NCI-H146 treated with DMSO at 0.1 percent for 48 hours (cell line): ENCODE results near the gene ACTBL2.
"Not testable (repeated sequence)": the region's sequence is repeated elsewhere in the genome, so short reads cannot be mapped to it uniquely, and the experiment has no call there.

Experiments
- DNase-seq: peaks from one replicate; lab custom pipeline; 2025; ENCODE audit not compliant: unreplicated experiment; lab: John Stamatoyannopoulos, UW

ACTBL2 gene

DNA sequence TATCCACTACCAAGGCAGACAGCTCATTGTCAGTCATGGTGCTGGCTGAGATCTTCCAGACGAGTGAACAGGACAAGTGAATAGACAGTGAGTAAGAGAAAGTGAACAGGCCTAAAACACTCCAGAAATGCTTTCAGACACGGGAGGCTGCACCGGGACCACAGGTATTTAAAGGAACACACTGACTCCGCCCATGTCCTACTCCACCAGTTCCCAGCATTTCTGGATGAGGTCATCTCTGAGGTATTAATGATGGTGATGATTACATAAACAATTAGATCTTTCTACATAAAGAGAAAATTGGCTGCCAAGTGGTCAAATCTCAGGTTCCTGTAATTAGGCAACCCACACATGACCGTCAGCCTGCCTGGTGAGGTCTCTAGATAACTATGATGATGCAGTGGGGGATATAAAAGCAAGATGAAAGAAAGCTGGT lies at the start of gene ACTBL2:
TSS of gene ACTBL2 (minus strand) at position 141 of the 436 bp plus-strand sequence. CDS start at position 37, 104 bp downstream.
- no peak for DNase-seq

DNA sequence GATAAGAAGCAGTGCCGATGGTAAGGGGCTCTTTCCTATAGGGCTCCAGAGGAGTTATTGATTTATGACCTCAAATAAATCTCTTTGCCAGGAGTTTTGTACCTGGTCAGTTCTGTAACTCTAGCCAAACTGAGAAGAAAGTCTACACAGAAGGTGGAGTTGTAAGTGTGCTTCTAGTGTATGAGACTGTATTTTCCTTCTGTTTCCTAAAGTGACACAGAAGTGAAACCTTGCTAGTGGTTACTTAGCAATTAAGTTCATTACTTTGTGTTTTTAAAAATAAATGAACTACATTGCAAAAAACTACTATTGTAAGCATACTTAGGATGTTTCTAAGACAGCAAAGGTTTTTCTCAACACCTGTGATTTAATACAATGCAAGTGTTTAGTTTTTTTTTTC lies 48.7 kb upstream of the ACTBL2 start:
- no peak for DNase-seq

DNA sequence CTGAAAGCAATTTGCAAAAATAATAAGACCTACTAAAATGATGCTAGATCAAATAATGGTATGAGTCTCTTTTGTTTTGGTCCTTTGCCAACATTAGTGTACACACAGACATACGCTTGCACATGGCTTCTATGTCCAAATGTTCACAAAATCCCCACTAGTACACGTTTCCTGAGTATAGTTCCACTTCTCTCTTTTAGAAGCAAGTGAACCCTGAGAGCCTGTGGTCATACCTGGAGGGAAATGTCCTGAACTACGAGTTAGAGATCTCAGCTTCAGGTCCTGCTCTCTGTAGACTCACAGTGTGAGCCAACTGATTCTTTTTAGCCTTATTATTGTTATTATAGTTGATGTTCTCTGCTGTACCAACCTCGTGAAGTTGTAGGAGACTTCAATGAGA lies 47.3 kb upstream of the ACTBL2 start:
- DNase-seq = no peak

DNA sequence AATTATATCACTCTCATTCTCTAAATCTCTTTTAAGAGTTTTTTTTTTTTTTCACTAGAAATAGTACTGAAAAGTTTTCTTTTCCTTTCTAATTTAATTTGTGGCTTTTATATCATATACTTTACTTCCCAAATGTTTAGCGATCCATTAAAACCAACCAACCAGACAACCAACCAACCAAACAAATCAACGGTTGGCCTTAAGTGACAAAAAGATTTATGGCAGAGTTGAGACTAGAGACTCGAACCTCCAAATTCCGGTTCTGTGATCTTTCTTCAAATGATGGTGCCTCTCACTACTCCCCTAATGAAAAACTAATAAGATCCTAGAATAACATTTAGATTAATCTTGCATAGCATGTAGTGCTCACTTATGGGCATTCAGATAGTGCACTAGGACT lies 45.3 kb upstream of the ACTBL2 start:
- DNase-seq = no peak

DNA sequence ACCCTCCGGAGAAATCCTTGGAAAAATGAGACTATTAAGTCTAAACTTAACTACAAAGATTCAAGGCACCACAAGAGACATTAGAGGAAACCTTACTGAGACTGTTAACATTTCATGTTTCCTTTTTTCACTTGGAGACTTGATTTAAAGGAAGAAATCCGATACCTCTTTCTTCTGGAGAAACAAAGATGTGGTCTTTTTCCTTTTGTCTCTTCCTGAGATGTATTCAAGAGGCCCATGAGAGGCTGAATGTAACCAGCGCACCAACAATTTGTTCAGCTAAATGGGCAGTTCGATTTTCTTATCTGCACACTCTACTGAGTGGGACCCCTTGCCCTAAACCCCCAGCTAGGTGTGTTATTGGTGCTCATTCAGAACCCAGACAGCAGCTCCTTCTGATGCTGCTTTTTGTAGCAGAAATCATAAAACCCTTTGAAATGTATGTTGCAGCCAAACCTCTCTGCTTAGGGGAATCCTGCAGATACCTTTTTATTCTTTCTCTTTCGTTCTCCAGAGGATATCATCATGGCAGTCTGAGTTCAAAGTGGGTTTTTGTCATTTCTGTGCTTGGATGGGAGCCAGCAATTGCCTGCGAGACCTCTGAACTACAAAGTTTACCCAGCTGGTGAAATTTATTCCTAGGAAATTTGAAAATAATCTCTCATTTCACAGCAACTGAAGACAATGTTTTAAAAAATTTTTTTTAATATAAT lies 41.9 kb upstream of the ACTBL2 start:
- no peak for DNase-seq

DNA sequence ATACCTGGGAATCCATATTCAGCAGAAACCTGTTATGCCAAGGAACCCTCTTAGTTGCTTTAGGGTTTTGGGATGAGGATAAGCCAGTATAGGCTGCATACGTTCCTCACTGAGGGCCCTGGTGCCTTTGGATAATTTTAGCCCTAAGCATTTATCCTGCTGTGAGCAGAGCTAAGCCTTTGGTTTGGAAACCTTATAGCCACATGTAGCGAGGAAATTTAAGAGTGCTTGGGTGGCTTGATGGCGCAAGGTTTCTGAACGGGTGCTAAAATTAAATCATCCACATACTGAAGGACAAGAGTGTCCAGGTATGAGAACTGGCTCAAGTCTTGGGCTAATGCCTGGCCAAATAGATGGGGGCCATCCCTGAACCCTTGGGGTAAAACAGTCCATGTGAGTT lies 39.9 kb upstream of the ACTBL2 start:
- not testable (repeated sequence) for DNase-seq

DNA sequence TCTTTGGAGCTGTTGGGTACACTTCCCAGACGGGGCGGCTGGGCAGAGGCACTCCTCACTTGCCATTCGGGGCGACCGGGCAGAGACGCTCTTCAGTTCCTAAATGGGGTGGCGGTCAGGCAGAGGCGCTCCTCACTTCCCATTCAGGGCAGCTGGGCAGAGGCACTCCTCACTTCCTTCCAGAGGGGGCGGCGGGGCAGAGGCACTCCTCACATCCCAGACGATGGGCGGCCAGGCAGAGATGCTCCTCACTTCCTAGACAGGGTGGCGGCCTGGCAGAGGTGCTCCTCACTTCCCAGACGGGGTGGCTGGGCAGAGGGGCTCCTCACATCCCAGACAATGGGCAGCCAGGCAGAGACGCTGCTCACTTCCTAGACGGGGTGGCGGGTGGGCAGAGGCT lies 35.8 kb upstream of the ACTBL2 start:
- DNase-seq = not testable (repeated sequence)

DNA sequence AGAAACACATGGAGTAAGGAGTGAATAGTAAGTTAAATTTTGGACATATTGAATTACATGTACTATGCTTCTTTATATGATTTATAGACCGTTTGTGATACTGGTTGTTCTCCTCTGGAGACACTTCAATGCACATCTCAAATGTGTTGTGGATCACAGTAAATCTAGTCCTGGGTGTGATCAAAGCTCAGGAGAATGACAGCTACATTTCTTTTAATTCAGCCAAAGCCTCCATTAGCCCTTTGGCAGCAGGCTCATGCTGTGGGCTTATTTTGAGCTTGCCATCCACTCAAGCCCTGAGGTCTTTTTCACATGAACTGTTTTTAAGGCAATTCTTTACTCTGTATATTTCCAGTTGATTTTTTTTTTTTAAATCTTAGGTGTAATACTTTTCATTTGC lies 34.6 kb upstream of the ACTBL2 start:
- DNase-seq = no peak

DNA sequence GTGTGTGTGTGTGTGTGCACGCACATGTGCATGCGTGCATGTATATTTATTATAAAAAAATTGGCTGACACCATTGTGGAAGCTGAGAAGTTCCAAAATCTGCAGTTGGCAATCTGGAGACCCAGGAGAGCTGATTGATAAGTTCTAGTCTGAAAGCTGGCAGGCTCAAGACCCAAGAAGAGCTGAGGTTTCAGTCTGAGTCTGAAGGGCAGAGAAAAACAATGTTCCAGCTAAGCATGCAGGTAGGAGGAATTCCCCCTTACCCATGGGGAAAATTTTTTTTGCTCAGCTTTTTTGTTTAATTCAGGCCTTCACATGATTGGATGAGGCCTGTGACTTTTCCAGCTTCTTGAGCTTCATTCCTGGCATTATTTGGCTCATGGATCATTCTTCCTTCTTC lies 31.2 kb upstream of the ACTBL2 start:
- no peak for DNase-seq

DNA sequence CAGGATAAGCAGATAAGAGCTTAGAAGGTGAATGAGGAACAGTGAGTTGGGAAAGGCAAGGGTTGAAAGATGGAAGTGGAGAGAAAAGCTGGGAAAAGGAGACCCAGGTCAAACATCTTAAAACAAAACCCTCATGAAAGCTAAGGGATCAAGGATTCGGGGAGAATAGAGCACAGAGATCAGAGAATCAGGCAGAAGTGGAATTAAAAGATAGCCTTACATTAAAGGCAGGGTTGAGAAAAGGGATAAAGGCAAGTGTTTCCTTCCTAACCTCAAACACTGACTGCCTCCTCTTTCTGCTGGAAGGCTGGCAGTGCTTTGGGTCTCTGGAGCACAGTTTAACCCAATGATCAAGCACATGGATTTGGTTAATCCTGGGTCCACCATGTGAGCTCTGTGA lies 28.7 kb upstream of the ACTBL2 start:
- no peak for DNase-seq

DNA sequence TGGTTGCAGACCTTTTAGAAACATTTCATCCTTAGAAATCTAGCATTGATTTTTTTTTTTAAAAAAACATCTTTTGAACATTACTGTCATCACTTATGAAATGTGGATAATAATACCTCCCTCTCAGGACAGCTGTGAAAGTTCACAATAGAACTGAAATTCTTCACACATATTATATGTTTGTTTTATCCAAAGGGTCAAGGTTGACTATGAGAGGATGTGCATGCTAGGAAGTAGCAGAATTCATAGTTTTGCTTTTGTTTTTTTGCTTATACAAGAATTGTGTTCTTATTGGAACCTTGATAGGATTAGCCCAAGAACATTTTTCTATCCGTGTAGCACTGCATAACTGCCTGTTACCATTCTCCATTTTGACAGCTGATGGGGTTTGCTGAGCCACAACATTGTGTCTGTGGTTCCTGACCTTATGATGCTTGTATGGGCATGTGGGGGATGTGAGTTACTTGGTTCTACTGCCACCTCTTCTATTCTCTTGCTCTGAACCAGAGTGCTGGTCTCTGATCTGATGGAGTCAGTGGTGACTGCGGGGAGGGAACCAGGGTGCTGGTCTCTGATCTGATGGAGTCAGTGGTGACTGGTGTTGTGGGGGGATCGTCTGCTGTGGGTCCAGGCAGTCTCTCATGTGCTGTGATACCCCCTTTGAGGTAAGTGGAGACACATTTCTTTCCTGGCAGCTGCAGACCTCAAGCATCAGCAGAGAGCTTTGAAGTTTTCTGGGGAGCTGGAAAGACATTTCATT lies 27.1 kb upstream of the ACTBL2 start:
- no peak for DNase-seq

DNA sequence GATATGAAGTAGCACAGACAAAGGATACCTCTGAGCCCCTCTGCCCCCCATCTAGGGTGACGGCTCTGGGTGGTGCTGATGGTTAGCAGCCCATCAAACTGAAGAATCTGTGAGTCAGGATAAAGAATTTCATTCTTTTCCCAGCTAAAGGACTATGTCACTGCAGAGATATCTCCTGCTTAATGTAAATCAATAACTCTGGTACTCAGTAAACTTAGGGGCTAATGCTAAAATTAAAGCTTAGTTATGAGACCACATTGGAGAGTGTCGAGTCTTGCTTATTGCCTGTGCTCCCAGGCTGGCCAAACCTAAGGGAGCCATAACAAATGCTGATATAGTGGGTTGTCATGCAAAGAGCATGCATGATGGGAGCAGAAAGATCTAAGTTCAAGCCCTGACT lies 25.6 kb upstream of the ACTBL2 start:
- no peak for DNase-seq

DNA sequence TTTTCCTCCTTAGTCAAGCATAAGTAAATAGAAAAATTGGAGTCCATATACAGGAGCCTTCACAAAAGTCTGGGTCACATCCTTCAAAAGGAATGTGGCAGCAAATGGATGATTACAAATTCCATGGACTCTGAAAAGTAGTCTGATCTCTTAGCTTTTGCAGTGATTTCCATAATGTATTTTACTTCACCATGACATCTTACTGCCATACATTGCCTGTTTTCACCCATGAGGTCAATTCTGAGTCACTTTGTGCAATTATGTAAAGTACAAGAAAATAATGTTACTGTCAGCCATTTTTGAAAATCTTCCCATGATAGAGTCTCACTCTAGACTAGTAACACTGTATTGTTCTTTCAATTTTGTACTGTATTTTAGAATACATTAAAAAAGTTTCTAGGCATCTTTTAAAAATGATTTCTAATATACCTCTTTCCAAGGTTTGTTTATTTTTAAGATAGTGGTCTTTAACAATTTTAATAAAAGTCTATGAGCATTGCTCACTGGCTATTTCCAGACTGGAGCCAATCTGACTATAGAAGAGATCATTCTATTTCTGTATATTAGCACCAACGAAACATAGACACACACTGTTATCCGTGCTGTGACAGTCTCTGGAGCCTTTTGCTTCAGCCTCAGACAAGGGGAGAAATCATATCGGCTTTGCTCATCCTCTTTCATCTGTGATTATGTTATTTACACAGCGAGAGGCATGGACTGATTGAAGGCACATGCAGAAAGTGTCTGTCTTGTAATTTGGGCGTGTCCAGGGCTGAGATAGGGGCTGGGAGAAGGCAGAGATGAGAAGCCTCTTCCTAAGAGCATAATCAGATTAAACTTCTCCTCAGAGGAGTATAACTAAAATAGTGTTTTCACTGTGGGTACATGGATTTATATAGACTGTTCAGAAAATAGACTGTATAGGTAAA lies 22.9 kb upstream of the ACTBL2 start:
- no peak for DNase-seq

DNA sequence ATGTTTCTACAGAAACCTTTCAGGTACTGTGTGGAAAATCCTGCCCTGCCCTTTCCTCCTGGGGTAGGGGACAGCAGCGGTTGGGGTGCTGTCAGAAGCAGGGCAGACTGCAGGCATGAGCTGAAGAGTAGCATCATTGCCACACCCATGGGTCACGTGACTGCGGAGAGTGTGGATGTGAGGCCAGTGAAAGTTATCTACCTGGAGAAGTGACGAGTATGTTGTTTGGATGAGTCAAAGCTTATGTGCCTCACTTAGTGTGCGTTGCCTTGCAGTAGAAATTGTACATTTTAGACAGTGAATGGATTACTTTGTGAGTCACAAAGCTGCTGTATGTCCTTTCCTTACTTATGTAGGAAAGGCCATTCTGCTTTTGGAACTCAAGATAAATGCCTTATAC lies 21.7 kb upstream of the ACTBL2 start:
- no peak for DNase-seq

DNA sequence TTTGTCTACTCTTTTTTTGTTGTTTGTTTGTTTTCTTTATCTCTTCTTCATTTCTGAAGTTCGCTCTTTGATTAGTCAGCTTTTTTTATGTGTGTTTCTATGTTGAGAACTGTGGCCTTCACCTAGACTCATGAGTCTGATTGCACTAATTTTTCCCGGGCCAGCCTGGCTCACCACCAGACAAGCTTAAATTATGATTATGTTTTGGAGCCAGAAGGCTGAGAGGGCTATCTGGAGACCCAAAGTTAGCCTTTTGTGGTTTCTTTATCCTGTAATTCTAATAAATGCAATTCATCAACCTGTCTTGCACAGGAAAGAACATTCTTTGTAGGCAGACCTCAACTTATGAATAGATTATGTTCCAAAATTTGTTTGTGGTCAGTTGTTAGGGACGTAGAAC lies 20.8 kb upstream of the ACTBL2 start:
- DNase-seq = no peak

DNA sequence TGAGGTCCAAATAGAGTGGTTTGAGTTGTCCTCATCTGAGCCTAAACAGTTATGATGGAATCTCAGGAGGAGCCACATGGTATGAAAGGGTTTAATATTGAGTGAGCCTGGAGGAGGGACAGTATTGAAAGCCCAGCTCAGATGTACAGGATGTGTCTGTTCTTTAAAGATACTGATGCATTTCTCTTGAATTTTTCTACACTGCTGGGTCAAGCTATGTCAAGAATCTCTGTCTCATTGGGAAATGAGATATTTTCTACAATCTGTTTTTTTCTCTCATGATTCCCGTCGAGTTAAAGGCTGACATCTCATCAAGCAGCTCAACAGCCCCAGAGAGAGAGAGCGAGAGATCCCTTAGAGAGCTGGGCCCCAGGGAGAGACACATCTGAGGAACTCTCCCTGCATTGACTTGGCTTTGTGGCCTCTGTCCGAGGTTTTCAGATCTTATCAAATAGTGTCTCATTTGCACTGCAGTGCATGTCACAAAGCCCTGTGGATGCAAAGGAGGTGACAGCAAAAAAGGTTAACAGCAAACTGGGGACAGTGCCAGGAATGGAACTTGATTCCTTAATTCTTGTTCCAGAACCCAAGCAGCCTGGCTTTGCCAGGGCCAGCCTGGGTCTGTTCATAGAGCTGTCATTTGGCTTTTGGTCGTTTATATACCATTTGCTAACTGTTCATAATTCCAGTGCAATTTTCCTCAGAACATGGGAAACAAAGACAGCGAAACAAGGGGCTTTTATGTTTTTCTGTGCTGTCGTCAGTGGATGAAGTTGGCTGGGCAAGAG lies 19.0 kb upstream of the ACTBL2 start:
- DNase-seq = no peak

DNA sequence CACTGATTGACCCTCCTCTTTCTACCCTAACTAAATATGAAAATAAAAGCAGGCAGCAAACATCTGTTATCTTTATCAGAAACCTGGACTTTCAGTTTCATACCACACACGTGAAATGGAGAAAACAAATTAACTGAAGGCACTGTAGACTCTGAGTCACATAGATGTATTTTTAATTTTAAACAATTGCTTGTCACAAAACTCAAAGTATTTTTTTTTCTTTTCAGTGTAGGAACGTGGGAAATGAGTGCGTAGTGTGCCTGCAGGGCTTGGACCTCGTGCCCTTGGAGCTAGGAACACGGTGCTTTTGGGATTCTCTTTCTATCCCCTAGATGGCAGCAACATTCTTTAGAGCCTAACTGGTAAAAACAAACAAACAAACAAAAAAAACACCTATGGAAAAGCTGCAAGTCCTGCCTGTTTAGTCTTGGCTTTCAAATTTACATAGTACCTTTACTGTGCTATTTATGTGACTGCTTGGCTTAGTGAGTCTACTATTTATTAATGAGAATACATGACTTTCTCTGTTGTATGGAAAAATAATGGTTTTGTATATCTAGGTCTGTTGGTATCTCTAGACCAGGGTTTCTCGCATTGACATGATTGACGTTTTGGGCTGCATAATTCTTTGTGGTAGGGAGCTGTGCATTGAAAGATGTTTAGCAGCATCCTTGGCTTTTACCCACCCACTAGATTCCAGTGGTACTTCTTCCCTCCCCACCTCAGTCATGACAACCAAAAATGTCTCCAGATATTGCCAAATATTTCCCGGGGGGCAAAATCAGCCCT lies 16.8 kb upstream of the ACTBL2 start:
- no peak for DNase-seq

DNA sequence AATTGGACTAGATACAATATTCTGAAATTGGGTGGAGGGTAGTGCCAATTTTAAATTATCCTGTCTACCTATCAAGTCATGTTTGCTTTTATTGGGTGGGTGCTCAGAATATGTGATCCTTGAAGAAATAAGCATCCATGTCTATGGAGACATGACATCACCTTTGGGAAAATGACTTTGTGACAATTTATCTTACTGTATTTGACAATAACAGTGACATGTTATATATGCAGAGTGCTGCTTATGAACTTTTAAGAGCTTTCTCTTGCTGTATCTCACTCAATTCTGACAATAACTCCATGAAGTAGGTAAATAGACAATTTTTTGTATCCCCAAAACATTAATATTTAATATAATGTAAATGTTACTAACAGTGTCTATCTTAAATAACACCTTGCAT lies 15.1 kb upstream of the ACTBL2 start:
- no peak for DNase-seq

DNA sequence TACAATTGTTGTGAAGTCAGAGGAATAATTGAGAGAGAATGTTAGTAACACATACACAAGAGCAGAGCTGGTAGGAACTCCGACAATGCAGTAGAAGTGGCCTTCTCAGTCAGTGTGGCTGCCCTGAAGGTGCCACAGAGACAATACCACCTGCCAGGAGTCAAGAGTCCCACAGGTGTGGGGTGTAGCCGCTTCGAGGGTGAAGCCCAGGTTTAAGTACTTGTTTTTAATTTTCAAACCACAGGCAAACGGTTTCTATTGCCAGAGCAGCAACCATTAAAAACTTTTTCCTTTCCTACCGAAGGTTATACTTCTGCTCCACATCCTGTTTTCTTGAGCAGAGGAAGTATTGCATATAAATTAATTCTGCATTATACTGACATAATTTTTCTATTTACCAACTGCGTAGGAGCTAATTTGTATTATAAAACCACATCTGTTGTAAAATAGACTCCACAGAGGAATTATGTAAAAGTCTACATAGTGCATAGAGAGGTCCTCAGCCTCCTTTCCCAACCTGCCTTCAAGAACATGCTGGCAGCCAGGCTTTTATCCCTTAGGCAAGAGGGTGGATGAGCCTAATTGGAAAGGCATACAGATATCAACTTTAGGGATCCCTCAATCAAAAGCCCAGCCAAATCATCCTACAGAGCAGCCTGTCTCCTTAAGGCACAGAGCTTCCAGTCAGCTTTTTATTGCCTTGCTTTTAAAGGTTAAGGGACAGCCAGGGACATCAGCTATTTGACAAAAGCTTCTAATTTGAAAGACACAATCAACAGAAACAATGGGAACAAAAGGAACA lies 12.9 kb upstream of the ACTBL2 start:
- no peak for DNase-seq
